UCSD-AML1 (cell line): Measurements from ENCODE around the gene ZCRB1.

ENCODE experiments used
- DNase-seq: peaks from one replicate; lab custom pipeline; 2025; ENCODE audit not compliant: unreplicated experiment; lab: John Stamatoyannopoulos, UW

Gene ZCRB1

GRCh38 chr12:42281844-42282243 is 44.0 kb downstream of the ZCRB1 start:
- DNase-seq: no peak

DNA sequence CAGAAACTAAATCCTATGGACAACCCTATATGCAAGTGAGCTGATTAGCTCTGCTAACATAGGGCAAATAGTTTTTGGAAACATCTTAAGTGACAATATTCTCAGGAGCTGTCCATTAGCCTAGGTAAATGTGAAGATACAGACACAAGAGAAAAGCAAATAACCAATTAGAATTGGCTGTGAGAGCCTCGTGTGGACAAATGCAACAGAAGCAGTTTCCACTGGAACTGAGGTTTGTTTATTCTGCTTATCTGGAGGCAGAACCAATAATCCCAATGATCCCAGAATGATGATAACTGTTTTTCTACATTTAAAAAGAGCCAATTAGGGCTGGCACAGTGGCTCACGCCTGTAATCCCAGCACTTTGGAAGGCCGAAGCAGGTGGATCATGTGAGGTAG is 44.6 kb downstream of the ZCRB1 start:
- no peak for DNase-seq

- DNase-seq: no peak
Measured at GRCh38 chr12:42278128-42278510, 47.8 kb downstream of the ZCRB1 start.

GRCh38 chr12:42277396-42278127 is 48.3 kb downstream of the ZCRB1 start:
- DNase-seq: no peak

DNA sequence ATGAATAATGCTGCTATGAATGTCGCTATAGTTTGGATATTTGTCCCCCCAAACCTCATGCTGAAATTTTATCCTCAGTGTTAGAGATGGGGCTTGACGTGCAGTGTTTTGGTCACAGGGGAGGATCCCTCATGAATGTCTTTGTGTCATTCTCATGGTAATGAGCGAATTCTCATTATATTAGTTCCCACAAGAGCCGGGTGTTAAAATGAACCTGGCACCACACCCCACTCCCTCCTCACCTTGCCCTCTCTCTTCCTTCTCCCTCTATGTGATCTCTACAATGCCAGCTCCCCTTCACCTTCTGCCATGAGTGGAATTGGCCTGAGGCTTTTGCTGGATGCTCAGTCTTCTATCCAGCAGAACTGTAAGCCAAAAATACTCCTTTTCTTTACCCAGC is 50.4 kb downstream of the ZCRB1 start:
- DNase-seq: no peak

DNA sequence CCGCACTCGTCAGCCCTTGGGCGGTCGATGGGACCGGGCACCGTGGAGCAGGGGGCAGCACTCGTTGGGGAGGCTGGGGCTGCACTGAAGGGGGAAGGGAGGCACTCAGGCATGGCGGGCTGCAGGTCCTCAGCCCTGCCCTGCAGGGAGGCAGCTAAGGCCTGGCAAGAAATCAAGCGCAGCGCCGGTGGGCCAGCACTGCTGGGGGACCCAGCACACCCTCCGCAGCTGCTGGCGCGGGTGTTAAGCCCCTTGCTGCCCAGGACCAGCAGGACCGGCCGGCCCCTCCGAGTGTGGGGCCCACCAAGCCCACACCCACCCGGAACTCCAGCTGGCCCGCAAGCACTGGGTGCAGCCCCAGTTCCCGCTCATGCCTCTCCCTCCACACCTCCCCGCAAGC is 52.2 kb downstream of the ZCRB1 start:
- no peak for DNase-seq

- no peak for DNase-seq
Measured at GRCh38 chr12:42270596-42270995, 55.3 kb downstream of the ZCRB1 start.

GRCh38 chr12:42267413-42268190 is 58.3 kb downstream of the ZCRB1 start:
- no peak for DNase-seq

DNA sequence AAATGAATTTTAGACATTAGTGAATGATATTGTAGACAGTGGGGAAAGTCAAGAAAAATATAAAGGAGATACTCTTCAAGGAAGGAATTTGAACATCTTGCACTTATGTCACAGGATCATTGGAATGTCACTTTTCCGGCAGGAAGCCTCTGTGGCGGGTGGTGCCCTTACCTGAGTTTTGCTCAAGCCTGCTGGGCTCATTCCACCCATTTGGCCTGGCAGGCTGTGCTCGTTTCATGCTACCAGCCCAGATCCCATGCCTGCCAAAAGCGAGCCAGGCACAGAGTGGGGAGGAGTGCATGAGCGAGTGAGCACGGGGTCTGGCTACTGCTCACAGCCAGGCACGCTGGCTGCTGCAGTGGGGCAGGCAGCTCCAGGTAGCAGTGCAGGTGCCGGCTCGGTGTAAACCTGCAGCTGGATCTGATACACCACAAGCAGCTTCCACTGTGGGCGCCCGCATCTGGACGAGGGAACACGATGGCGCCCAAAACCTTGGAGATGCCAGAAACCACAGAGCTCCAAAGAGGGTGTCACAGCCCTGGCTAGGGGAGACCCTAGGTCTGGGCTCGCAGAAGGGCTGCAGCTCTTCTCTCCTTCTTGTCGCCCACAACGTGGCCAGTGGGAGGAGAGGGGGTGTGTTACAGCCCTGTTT is 59.2 kb downstream of the ZCRB1 start:
- no peak for DNase-seq

DNA sequence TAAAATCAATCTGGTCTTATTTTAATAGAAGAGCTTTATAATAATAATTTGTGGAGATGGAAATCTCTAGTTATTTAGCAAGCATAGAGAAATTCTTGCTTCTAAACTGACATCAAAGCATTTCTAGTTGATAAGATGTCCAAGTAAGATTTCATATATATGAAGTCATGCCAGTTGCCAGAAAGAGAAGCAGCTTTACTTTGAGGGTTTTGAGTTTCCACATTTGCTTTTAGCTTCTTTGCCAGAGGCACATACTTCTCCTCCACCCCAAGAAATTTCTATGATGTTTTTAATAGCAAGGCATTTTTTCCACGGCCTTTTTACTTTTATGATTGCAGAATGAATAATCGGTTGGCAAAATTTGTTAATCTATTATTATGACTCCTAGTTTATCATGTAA is 63.6 kb downstream of the ZCRB1 start:
- DNase-seq: no peak
